Fibroblast of skin of right biceps (primary cell): ENCODE results near the gene ABCB8.

Source experiments
- DNase-seq: peaks from one replicate; pipeline ENCODE4 v3.0.0-alpha.2; 2013

The ABCB8 gene

GRCh38 chr7:151088856-151089699 is 60.8 kb downstream of the ABCB8 start:
- DNase-seq, result peak; percentile 40

GRCh38 chr7:151089893-151090730 is 61.9 kb downstream of the ABCB8 start:
- DNase-seq, result no peak

- no peak for DNase-seq
Observed at GRCh38 chr7:151091003-151091402, 62.8 kb downstream of the ABCB8 start.

DNA sequence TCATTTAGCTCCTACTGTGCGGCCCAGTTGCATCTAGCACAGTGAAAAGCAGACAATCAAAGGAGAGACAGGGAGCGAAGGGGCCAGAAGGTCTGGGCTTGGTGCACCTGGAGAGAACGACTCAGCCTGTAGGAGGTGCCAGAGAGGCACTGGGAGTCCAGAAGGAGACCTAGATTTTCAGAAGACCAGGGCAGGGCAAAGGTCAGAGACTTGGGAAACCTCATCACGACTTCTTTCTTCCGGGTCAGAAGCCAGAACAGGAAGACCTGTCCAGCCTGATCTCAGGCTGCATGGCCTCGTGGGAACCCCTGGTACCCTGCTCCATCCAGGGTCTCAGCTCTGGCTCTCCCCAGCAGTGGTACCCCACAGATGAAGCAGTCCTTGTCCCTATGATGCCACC is 63.2 kb downstream of the ABCB8 start:
- no peak for DNase-seq

DNA sequence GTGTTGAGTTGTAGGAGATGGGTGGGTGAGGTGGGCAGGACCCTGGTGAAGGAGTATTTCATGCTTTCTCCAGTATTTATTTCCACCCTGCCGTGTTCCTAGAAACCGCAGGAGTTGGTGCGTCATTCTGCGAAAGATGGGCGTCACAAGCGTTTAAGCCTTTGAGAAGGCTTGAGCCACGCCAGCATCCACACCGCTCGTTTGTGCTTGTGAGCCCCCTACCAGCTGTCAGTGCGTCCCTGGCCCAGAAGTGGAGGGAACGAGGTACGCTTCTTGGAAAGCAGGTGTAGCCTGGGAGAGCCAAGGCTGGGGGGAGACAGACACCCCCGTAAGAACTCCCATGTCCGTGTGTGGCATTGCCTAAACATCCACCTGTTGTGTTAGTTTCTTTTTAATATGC is 63.7 kb downstream of the ABCB8 start:
- no peak for DNase-seq

GRCh38 chr7:151093748-151094147 is 65.5 kb downstream of the ABCB8 start:
- DNase-seq, result no peak

DNA sequence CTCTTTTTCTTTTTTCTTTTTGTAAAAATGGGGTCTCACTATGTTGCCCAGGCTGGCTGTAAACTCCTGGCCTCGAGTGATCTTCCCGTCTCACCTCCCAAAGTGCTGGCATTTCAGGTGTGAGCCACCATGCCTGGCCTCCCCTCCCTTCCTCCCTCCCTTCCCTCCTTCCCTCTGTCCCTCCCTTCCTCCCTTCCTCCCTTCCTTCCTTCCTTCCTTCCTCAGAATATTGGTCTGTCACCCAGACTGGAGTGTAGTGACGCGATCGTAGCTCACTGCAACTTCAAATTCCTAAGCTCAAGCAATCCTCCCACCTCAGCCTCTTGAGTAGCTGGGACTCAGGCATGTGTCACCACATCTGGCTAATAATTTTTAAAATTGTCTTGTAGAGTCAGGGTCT is 66.4 kb downstream of the ABCB8 start:
- peak; percentile 36 for DNase-seq

- no peak for DNase-seq
Observed at GRCh38 chr7:151095123-151095797, 67.0 kb downstream of the ABCB8 start.

DNA sequence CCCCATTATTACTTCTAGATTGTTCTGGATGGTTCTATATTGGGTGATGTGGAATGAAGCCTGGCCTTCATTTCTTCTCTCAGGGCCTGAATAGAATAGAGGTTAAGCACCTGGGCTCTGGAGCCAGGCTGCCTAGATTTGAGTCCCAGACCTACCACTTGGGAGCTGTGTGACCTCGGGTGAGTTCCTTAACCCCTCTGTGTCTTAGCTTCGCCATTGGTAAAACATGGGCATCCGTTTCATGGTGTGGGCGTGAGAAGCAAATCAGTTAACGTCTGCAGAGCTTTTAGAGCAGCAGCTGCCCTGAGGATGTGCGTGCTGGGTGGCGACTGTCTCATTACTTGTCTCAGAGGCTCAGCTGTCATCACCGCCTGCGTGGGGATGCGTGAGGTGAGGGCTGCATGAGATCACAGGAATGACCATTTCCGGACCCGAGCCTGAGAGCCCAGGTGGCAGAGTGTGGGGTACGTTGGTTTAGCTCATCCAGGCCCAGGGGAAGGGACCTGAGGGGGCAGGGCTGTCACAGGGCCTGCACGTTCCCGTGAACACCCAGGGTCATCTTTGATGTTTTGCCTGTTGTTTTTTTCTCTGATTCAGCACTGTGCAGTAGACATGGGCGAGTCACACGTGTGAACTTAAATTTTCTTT is 67.7 kb downstream of the ABCB8 start:
- peak; percentile 38 for DNase-seq
